ENCODE data around the gene A4GNT.

- TF ChIP-seq CTCF (IDR thresholded peaks at IDR 0.05; ENCODE audit: insufficient read depth, low read length) (no peak), POLR2AphosphoS5 (IDR thresholded peaks at IDR 0.05; ENCODE audit: low read depth) (no peak), REST (IDR thresholded peaks at IDR 0.05; ENCODE audit: insufficient replicate concordance, low read depth) (no peak)
These were observed 7.5 kb upstream of the A4GNT start for GRCh38 chr3:138139691-138140090.

Measured in HL-60 (cell line).